HCT116 (cell line): ENCODE results near the gene SMG5. TPM values are rescaled to one million over a fixed set of nuclear protein-coding genes. Genes with fewer than 3 reads are reported as not detected.

Source experiments
- ATAC-seq: fragments of 200-7000 bp; cut with Tn5 transposase; 2 replicates; pipeline ENCODE4 v1.9.1; 2020; ENCODE audit warnings: mild to moderate bottlenecking, moderate library complexity
- BruUV-seq: library from RNA; stranded (reverse); fragments of 400-500 nt; replicated peaks from 2 replicates; lab custom pipeline; 2021; lab: Mats Ljungman, UMichigan
- CTCF ChIA-PET: fragments of 300-600 bp; sonication (Branson Sonifier 250); formaldehyde crosslinking; loops from one replicate; lab custom pipeline; 2021; ENCODE audit warnings: antibody characterized with exemption; lab: Charles Lee
- POLR2A ChIA-PET: fragments of 300-600, 350-600 bp; sonication (Branson Sonifier 250); formaldehyde crosslinking; loops from one replicate; lab custom pipeline; 2021; ENCODE audit warnings: antibody characterized with exemption; lab: Charles Lee
- RAD21 ChIA-PET, 2 experiments: fragments of 300-600 bp; sonication (Branson Sonifier 250); formaldehyde crosslinking; loops; one replicate each; lab custom pipeline; 2023; ENCODE audit warnings: low total read pairs in 2 of 2; ENCODE audit not compliant: uncharacterized antibody in 2 of 2, unreplicated experiment in 2 of 2, low non-redundant PET in 1 of 2; lab: Charles Lee
- DNase-seq: peaks from one replicate; pipeline ENCODE4 v3.0.0-alpha.2; 2010; ENCODE audit warnings: low read depth, low spot score
- H2AFZ ChIP-seq: fragments of 200-600 bp; shearing (Covaris generic), sonication (generic); 2 replicates; pipeline ENCODE4 v1.6.1; 2017; ENCODE audit warnings: low read depth, mixed run types, mixed read lengths, antibody characterized with exemption, low read length; ENCODE audit not compliant: poor library complexity, severe bottlenecking
- H3K27ac ChIP-seq: 2 replicates; pipeline ENCODE4 v1.5.1; 2012; ENCODE audit warnings: low read depth, low read length
- H3K27me3 ChIP-seq: fragments of 200-600 bp; sonication (generic); 2 replicates; pipeline ENCODE4 v1.6.1; 2016; ENCODE audit warnings: mixed run types, low read length, mixed read lengths; ENCODE audit not compliant: insufficient read depth
- H3K36me3 ChIP-seq, 2 experiments: fragments of 200-500 bp in 1 of 2; fragments of 200-600 bp in 1 of 2; sonication (Bioruptor generic) in 1 of 2; sonication (generic) in 1 of 2; 2 replicates each; pipeline versions ENCODE4 v1.5.1 to v1.6.1; 2014 to 2016; ENCODE audit warnings: low read length in 2 of 2, inconsistent platforms in 1 of 2, mixed read lengths in 1 of 2, mixed run types in 1 of 2; ENCODE audit not compliant: insufficient read depth in 2 of 2, control insufficient read depth in 1 of 2
- H3K4me1 ChIP-seq, 2 experiments: fragments of 200-600 bp in 1 of 2; sonication (generic) in 1 of 2; 2 replicates each; pipeline versions ENCODE4 v1.5.1 to v1.6.1; 2012 to 2017; ENCODE audit warnings: low read length in 2 of 2, inconsistent platforms in 1 of 2, mild to moderate bottlenecking in 1 of 2, mixed read lengths in 1 of 2, mixed run types in 1 of 2, moderate library complexity in 1 of 2; ENCODE audit not compliant: insufficient read depth in 2 of 2, control insufficient read depth in 1 of 2
- H3K4me2 ChIP-seq: fragments of 200-600 bp; sonication (generic); 2 replicates; pipeline ENCODE4 v1.6.1; 2017; ENCODE audit warnings: mixed run types, low read length, mixed read lengths
- H3K4me3 ChIP-seq, 2 experiments: fragments of 200-600 bp in 1 of 2; sonication (generic) in 1 of 2; replicated peaks in 1 of 2; 2 replicates each; pipeline ENCODE4 v1.5.1; 2011 to 2016; ENCODE audit warnings: low read length in 2 of 2, control low read depth in 1 of 2, low read depth in 1 of 2, mild to moderate bottlenecking in 1 of 2, mixed read lengths in 1 of 2, mixed run types in 1 of 2
- H3K79me2 ChIP-seq: fragments of 200-600 bp; sonication (generic); 2 replicates; pipeline ENCODE4 v1.6.1; 2017; ENCODE audit warnings: mild to moderate bottlenecking, mixed run types, low read length, moderate library complexity, mixed read lengths; ENCODE audit not compliant: insufficient read depth
- H3K9ac ChIP-seq: fragments of 200-600 bp; sonication (generic); 2 replicates; pipeline ENCODE4 v1.6.1; 2016; ENCODE audit warnings: low read length, mixed read lengths
- H3K9me2 ChIP-seq: fragments of 200-600 bp; sonication (generic), shearing (Covaris generic); 2 replicates; pipeline ENCODE4 v1.6.1; 2017; ENCODE audit warnings: mixed run types, mild to moderate bottlenecking, moderate library complexity; ENCODE audit not compliant: insufficient read depth
- H3K9me3 ChIP-seq, 2 experiments: fragments of 200-500 bp in 1 of 2; fragments of 200-600 bp in 1 of 2; sonication (Bioruptor generic) in 1 of 2; sonication (generic) in 1 of 2; 2 replicates each; pipeline ENCODE4 v1.6.1; 2014 to 2017; ENCODE audit warnings: low read length in 2 of 2, mixed read lengths in 2 of 2, inconsistent platforms in 1 of 2, low read depth in 1 of 2, mild to moderate bottlenecking in 1 of 2, mixed run types in 1 of 2, moderate library complexity in 1 of 2; ENCODE audit not compliant: control insufficient read depth in 1 of 2, insufficient read depth in 1 of 2
- H4K20me1 ChIP-seq: fragments of 200-600 bp; sonication (generic), shearing (Covaris generic); 2 replicates; pipeline ENCODE4 v1.6.1; 2017; ENCODE audit warnings: mixed run types, mild to moderate bottlenecking, moderate library complexity; ENCODE audit not compliant: insufficient read depth
- CBX3 ChIP-seq: IDR thresholded peaks from 2 replicates; pipeline ENCODE4 v1.6.1; 2012; ENCODE audit warnings: low read depth
- ELF1 ChIP-seq: IDR thresholded peaks from 2 replicates; pipeline ENCODE4 v1.6.1; 2012; ENCODE audit warnings: low read depth, borderline replicate concordance
- EZH2 ChIP-seq: fragments of 200-600 bp; sonication (generic); IDR thresholded peaks from 2 replicates; pipeline ENCODE4 v1.6.1; 2017; ENCODE audit warnings: antibody characterized with exemption, mixed run types
- EZH2phosphoT487 ChIP-seq: fragments of 200-600 bp; IDR thresholded peaks from 2 replicates; pipeline ENCODE4 v1.6.1; 2018; ENCODE audit warnings: antibody characterized with exemption, borderline replicate concordance
- FOSL1 ChIP-seq: IDR thresholded peaks from 2 replicates; pipeline ENCODE4 v1.6.1; 2012; ENCODE audit warnings: low read depth
- POLR2AphosphoS5 ChIP-seq: IDR thresholded peaks from 2 replicates; pipeline ENCODE4 v1.6.1; 2011; ENCODE audit warnings: mild to moderate bottlenecking, low read depth, low read length, moderate library complexity
- RAD21 ChIP-seq: IDR thresholded peaks from 2 replicates; pipeline ENCODE4 v1.6.1; 2012; ENCODE audit warnings: low read depth, mild to moderate bottlenecking
- SIN3A ChIP-seq: IDR thresholded peaks from 2 replicates; pipeline ENCODE4 v1.6.1; 2012; ENCODE audit warnings: low read depth
- SP1 ChIP-seq: IDR thresholded peaks from 2 replicates; pipeline ENCODE4 v1.6.1; 2012; ENCODE audit warnings: low read depth
- SRF ChIP-seq: IDR thresholded peaks from 2 replicates; pipeline ENCODE4 v1.6.1; 2012; ENCODE audit warnings: low read depth
- TCF7L2 ChIP-seq: IDR thresholded peaks from 2 replicates; pipeline ENCODE4 v1.7.0; 2011; ENCODE audit warnings: borderline replicate concordance, inconsistent platforms; ENCODE audit not compliant: insufficient read depth, insufficient read length; ENCODE audit errors: extremely low read depth
- ZFX ChIP-seq: fragments of 450-650 bp; IDR thresholded peaks from 2 replicates; pipeline ENCODE4 v1.6.1; 2017
- ZNF274 ChIP-seq: fragments of 200-500 bp; sonication (Bioruptor generic); IDR thresholded peaks from 2 replicates; pipeline ENCODE4 v1.6.1; 2014; ENCODE audit warnings: mild to moderate bottlenecking, low read depth, low read length, inconsistent platforms
- intact Hi-C: fragments of 100-400 bp; cut with micrococcal nuclease; formaldehyde crosslinking; loops from 2 replicates; pipeline ENCODE4 v1.10.0; 2022
- total RNA-seq: library from RNA; stranded (reverse); gene quantifications from one replicate; pipeline ENCODE4 v1.2.1, GENCODE V29; 2021; ENCODE audit not compliant: unreplicated experiment
- TF ChIP-seq, protein P1 (sequence below): IDR thresholded peaks from 2 replicates; pipeline ENCODE4 v1.6.1; 2012; ENCODE audit warnings: low read depth
- TF ChIP-seq, protein P2 (sequence below), 3 experiments: fragments of 200-600 bp in 1 of 3; sonication (generic) in 1 of 3; IDR thresholded peaks in 2 of 3; conservative IDR thresholded peaks in 1 of 3; 2 replicates each; pipeline ENCODE4 v1.5.1; 2012 to 2017; ENCODE audit warnings: low read depth in 2 of 3, low read length in 2 of 3, antibody characterized with exemption in 1 of 3, borderline replicate concordance in 1 of 3, control low read depth in 1 of 3, mild to moderate bottlenecking in 1 of 3, mixed read lengths in 1 of 3, mixed run types in 1 of 3, moderate library complexity in 1 of 3; ENCODE audit not compliant: insufficient read depth in 1 of 3
- TF ChIP-seq, protein P3 (sequence below): IDR thresholded peaks from 2 replicates; pipeline ENCODE4 v1.6.1; 2012
- TF ChIP-seq, protein P4 (sequence below): IDR thresholded peaks from 2 replicates; pipeline ENCODE4 v1.6.1; 2012

Gene SMG5
- total RNA-seq, 1 experiment from 2014 or later: 75.2 TPM

DNA sequence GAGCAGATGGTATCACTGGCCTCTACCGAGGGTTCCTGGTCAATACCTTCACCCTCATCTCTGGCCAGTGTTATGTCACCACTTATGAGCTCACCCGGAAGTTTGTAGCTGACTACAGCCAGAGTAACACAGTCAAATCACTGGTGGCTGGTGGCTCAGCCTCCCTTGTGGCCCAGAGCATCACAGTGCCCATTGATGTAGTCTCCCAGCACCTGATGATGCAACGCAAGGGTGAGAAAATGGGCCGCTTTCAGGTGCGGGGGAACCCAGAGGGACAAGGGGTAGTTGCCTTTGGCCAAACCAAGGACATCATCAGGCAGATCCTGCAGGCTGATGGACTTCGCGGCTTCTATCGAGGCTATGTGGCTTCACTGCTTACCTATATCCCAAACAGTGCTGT lies 82.6 kb downstream of the SMG5 start:
- intact Hi-C loops: no loop called here
- TF ChIP-seq SIN3A (no peak), POLR2AphosphoS5 (no peak), RAD21 (no peak), ZFX (no peak), EZH2 (no peak), TCF7L2 (no peak), ELF1 (no peak), ZNF274 (no peak), SP1 (no peak), SRF (no peak), EZH2phosphoT487 (no peak), CBX3 (no peak), FOSL1 (no peak)
- TF ChIP-seq, protein P1, sequence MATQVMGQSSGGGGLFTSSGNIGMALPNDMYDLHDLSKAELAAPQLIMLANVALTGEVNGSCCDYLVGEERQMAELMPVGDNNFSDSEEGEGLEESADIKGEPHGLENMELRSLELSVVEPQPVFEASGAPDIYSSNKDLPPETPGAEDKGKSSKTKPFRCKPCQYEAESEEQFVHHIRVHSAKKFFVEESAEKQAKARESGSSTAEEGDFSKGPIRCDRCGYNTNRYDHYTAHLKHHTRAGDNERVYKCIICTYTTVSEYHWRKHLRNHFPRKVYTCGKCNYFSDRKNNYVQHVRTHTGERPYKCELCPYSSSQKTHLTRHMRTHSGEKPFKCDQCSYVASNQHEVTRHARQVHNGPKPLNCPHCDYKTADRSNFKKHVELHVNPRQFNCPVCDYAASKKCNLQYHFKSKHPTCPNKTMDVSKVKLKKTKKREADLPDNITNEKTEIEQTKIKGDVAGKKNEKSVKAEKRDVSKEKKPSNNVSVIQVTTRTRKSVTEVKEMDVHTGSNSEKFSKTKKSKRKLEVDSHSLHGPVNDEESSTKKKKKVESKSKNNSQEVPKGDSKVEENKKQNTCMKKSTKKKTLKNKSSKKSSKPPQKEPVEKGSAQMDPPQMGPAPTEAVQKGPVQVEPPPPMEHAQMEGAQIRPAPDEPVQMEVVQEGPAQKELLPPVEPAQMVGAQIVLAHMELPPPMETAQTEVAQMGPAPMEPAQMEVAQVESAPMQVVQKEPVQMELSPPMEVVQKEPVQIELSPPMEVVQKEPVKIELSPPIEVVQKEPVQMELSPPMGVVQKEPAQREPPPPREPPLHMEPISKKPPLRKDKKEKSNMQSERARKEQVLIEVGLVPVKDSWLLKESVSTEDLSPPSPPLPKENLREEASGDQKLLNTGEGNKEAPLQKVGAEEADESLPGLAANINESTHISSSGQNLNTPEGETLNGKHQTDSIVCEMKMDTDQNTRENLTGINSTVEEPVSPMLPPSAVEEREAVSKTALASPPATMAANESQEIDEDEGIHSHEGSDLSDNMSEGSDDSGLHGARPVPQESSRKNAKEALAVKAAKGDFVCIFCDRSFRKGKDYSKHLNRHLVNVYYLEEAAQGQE: no peak
- TF ChIP-seq, protein P2, sequence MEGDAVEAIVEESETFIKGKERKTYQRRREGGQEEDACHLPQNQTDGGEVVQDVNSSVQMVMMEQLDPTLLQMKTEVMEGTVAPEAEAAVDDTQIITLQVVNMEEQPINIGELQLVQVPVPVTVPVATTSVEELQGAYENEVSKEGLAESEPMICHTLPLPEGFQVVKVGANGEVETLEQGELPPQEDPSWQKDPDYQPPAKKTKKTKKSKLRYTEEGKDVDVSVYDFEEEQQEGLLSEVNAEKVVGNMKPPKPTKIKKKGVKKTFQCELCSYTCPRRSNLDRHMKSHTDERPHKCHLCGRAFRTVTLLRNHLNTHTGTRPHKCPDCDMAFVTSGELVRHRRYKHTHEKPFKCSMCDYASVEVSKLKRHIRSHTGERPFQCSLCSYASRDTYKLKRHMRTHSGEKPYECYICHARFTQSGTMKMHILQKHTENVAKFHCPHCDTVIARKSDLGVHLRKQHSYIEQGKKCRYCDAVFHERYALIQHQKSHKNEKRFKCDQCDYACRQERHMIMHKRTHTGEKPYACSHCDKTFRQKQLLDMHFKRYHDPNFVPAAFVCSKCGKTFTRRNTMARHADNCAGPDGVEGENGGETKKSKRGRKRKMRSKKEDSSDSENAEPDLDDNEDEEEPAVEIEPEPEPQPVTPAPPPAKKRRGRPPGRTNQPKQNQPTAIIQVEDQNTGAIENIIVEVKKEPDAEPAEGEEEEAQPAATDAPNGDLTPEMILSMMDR (IDR thresholded peaks at IDR 0.05 in 2 of 3, conservative IDR thresholded peaks at IDR 0.05 in 1 of 3; ENCODE audit: borderline replicate concordance in 1 of 3, insufficient read depth in 1 of 3, low read depth in 2 of 3, low read length in 2 of 3): no peak
- TF ChIP-seq, protein P3, sequence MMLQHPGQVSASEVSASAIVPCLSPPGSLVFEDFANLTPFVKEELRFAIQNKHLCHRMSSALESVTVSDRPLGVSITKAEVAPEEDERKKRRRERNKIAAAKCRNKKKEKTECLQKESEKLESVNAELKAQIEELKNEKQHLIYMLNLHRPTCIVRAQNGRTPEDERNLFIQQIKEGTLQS: no peak
- TF ChIP-seq, protein P4, sequence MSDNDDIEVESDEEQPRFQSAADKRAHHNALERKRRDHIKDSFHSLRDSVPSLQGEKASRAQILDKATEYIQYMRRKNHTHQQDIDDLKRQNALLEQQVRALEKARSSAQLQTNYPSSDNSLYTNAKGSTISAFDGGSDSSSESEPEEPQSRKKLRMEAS: no peak
- peaks cover 0 to 9% of the 10 kb centered on the region in 2 experiments; a peak in 1 of 4 replicates for H3K4me1 ChIP-seq
- H3K9me2 ChIP-seq: no peaks in the 10 kb centered on the region
- BruUV-seq: no TSS peak
- CTCF ChIA-PET: no interaction called here
- no peaks in the 10 kb centered on the region for H4K20me1 ChIP-seq
- H3K79me2 ChIP-seq: peaks cover 43% of the 10 kb centered on the region
- ATAC-seq (no peak), DNase-seq (no peak)
- H3K9ac ChIP-seq: no peak overlapping the region
- no peak overlapping the region for H3K4me3 ChIP-seq
- RAD21 ChIA-PET: no interaction called here
- peaks cover 3 to 16% of the 10 kb centered on the region in 2 experiments; a peak in 2 of 4 replicates for H3K36me3 ChIP-seq
- no peaks in the 10 kb centered on the region for H3K9me3 ChIP-seq
- no peak overlapping the region for H3K27ac ChIP-seq
- POLR2A ChIA-PET: interaction anchor here (6.3 kb wide), 1 partner anchor 12 kb away, joined by 21 read pairs; the partner anchor contains the start of gene PMF1
- H2AFZ ChIP-seq: no peak overlapping the region
- no peaks in the 10 kb centered on the region for H3K27me3 ChIP-seq
- H3K4me2 ChIP-seq: no peak overlapping the region
